HG03442 (cell line): ENCODE measurements around the gene GP9.
"Not testable (repeated sequence)": the region's sequence is repeated elsewhere in the genome, so short reads cannot be mapped to it uniquely, and the experiment has no call there.

Experiments used
- ATAC-seq: cut with Tn5 transposase; IDR thresholded peaks from one replicate; pipeline ENCODE4 v1.9.1; 2021; ENCODE audit warnings: mild to moderate bottlenecking, moderate library complexity; ENCODE audit not compliant: unreplicated experiment

Gene GP9

GRCh38 chr3:129047553-129047839, 13.1 kb upstream of the GP9 start:
- no peak for ATAC-seq

GRCh38 chr3:129050556-129051295, 9.9 kb upstream of the GP9 start:
- ATAC-seq, result no peak

GRCh38 chr3:129051871-129052340, 8.7 kb upstream of the GP9 start:
- ATAC-seq, result no peak

GRCh38 chr3:129052675-129053074, 7.9 kb upstream of the GP9 start:
- no peak for ATAC-seq

GRCh38 chr3:129054605-129055104, 5.9 kb upstream of the GP9 start:
- ATAC-seq, result no peak

GRCh38 chr3:129056451-129057173, 4.0 kb upstream of the GP9 start:
- ATAC-seq, result no peak

- ATAC-seq, result no peak
Measured at GRCh38 chr3:129057249-129057648, 3.3 kb upstream of the GP9 start.

- ATAC-seq, result peak; percentile 39
Measured at GRCh38 chr3:129058441-129059200, 2.0 kb upstream of the GP9 start.

GRCh38 chr3:129059311-129059958, 1.1 kb upstream of the GP9 start:
- no peak for ATAC-seq

GRCh38 chr3:129061023-129061887, 676 bp downstream of the GP9 start:
- no peak for ATAC-seq

- ATAC-seq, result no peak
Measured at GRCh38 chr3:129061888-129062834, 1.6 kb downstream of the GP9 start.

GRCh38 chr3:129063091-129063640, 2.6 kb downstream of the GP9 start:
- no peak for ATAC-seq

GRCh38 chr3:129063841-129064482, 3.4 kb downstream of the GP9 start:
- no peak for ATAC-seq

- no peak for ATAC-seq
Measured at GRCh38 chr3:129065016-129065719, 4.6 kb downstream of the GP9 start.

- no peak for ATAC-seq
Measured at GRCh38 chr3:129065720-129066073, 5.1 kb downstream of the GP9 start.

- not testable (repeated sequence) for ATAC-seq
Measured at GRCh38 chr3:129067719-129068118, 7.1 kb downstream of the GP9 start.

GRCh38 chr3:129068291-129068886, 7.8 kb downstream of the GP9 start:
- no peak for ATAC-seq
